Posterior cingulate gyrus (tissue), 11 donors: ENCODE measurements around the gene SSMEM1.
"Not testable (repeated sequence)": the region's sequence is repeated elsewhere in the genome, so short reads cannot be mapped to it uniquely, and the experiment has no call there.

ENCODE experiments used
- DNase-seq, 10 donors: peaks; one replicate each; pipeline versions ENCODE4 v3.0.0 to v3.0.0-alpha.2; 2020 to 2021; ENCODE audit warnings: mixed read lengths in 3 of 10
- intact Hi-C: fragments of 100-400 bp; cut with DNase I; formaldehyde crosslinking; loops from one replicate; pipeline ENCODE4 v1.15.1; 2023

The SSMEM1 gene, protein sequence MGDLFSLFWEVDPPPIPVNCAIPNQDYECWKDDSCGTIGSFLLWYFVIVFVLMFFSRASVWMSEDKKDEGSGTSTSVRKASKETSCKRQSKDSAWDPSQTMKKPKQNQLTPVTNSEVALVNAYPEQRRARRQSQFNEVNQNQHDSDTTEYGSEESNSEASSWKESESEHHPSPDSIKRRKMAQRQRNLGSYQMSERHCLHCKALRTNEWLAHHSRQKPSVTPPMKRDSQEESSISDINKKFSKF

DNA sequence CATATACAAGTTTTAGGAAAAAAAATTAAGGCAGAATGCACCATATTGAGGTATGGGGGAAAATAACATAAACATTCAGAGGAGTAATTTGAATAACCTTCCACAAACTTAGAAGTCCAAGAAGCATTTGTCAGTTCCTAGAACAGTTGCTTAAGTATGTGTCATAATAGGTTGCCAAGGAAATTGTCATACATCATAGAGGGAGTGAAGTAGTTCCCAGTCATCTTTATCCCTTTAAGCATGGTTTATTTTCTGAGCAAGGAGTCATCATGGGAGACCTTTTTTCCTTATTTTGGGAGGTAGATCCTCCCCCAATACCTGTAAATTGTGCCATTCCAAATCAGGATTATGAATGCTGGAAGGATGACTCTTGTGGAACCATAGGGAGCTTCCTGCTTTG is at the start of gene SSMEM1:
Gene SSMEM1 (plus strand): TSS at position 219 of the 400 bp plus-strand sequence. CDS start 51 bp downstream, at position 270.
- intact Hi-C loops: no loop called here
- no peak for DNase-seq

DNA sequence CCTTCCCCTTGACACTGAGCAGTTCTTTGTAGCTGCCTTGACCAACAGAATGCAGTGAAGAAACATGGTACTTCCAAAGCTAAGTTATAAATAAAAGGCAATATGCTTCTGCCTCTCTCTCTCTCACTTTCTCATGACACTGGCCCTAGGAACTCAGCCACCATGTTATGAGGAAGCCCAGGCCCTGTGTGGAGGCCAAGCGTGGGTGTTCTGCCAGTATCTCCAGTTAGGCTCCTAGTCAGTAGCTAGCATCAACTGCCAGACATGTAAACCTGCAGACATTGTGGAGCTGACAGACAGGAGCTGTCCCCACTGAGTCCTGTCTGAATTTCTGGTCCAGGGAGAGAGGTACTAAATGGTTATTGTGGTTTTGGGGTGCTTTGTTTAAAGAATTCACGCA is 47.6 kb upstream of the SSMEM1 start:
- DNase-seq: no peak

DNA sequence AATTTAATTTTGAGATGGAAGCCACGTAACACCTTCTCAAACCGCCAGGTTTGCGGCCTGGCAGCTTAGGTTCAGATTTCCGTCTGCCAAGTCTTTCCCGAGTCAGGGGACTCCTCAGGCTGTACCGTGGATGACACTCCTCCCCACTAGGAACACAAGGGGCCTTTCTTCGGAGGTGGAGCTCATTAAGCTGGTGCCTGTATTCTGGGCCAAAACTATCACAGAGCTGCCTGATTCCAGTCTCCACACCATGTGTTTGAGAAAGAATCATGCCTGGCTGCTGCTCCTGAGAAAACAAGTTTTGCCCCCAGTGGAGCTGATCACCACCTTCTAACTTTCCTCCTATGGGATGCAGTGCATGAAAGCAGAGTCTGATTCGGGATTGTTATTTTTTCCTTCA is 47.2 kb upstream of the SSMEM1 start:
- intact Hi-C loops: no loop called here
- DNase-seq: no peak

More for the DNA sequence above, 47.6 kb upstream of the SSMEM1 start:
- intact Hi-C loops: no loop called here

DNA sequence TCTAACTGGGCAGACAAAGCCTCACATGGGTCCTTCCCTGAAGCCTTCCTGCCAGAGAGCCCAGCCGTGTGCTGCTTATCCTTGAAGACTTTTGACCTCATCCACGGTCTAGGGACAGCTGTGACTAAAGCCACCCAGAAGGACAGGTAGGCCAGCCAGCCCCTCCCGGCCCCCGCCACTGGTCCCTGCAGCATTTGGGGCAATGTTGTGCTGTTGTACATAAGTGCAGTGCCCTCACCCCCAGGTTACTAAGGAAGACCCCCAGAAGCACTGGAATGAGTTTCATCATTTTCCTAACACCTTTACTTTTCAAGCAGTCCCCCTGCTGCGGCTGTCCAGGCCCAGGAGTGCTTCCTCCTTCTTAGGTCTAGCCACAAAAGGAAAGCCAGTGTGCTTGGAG is 45.5 kb upstream of the SSMEM1 start:
- no peak for DNase-seq
- intact Hi-C loops: no loop called here

DNA sequence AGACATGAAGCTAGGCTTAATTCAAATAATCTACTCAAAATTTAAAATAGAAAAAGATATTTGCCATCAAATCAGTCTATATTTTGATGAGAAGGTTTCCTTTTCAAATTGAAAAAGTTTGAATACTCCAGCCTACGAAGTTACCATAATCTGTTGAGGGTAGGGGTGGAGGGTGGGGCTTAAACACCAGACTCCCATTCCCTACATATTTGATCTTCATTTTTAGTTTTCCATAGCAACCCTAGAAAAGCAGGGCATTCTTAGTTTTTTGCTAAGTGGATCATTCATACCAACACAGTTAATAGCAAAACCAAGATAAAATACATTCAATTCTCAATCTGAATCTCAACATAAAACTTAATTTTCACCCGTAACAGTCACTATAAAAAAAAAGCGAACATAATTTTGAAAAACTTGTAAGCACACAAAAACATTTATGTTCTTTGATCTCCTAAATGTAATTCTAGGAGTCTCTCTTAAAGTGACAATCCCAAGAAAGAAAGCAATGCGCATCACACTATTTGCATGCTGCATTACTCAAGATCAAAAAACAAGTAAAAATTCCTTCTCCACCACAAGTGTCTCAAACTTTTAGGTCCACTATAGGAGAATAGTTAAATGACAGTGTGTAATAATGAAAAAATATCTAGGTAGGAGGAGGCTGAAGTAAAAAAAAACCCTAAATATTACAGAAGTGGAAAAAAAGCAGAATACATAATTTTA is 33.3 kb upstream of the SSMEM1 start:
- intact Hi-C loops: no loop called here
- DNase-seq: no peak

DNA sequence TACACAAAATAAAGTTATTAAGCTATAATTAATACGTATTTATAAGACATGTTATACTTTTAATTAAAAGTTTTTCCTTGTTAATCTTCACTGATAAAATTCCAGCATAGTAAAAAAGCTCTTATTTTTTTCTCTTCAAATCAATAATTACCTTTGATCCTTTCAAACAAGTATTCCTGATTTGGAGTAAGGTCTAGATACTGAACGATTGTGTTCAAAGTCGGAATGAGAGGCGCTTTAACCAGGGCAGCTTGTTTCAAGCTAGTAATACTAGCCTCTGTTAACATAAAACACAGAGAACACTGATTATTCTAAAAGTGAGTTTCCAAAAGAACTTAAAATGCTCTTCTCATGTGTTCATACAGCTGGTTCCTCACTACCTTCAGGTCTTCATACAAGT is 29.4 kb upstream of the SSMEM1 start:
- intact Hi-C loops: no loop called here
- no peak for DNase-seq

DNA sequence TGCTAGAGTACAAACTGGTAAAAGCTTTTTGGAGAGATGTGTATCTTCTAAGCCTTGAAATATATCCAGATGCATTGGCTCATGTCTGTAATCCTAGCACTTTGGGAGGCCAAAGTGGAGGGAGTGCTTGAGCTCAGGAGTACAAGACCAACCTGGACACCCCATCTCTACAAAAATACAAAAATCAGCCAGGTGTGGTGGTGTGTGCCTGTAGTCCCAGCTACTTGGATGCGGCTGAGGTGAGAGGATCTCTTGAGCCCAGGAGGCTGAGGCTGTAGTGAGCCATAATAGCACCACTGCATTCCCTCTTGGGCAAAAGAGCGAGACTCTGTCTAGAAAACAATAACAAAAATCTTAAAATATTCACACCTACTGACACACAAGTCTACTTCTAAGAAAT is 28.0 kb upstream of the SSMEM1 start:
- intact Hi-C loops: no loop called here
- DNase-seq: no peak

DNA sequence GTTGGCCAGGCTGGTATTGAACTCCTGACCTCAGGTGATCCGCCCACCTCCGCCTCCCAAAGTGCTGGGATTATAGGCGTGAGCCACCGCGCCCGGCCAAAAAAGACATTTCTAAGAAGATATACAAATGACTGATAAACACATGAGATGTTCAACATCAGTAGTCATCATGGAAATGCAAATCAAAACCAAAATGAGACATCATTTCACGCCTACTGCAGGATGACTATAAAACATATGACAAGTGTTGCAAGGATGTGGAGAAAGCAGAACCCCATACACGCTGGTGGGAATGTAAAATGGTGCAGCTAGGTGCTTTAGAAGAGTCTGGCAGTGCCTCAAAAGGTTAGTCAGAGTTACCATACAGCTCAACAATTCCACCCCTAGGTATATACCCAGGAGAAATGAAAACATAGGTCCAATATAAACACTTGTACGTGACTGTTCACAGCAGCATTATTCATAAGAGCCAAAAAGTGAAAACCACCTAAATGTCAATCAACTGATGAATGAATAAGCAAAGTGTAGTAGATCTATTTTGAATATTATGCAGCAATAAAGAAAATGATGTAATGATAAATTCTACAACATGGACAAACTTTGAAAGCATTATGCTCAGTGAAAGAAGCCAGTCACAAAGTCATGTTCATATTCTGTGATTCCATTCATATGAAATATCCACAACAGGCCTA is 26.9 kb upstream of the SSMEM1 start:
- intact Hi-C loops: no loop called here

DNA sequence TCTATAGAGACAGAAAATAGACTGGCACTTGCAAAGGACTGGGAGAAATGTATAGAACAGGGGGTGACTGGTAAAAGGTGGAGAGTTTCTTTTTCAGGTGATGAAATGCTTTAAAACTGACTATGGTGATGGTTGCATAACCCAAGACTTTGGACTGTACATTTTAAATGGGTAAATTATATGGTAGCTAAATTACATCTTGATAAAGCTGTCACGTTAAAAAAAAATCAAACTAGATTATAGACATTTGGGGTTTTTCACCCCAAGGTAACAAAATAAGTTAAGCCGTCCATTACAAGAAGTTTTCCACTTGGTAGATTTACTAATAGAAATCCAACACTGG is 26.4 kb upstream of the SSMEM1 start:
- DNase-seq: no peak
- intact Hi-C loops: no loop called here

More for the DNA sequence above, 26.9 kb upstream of the SSMEM1 start:
- no peak for DNase-seq

DNA sequence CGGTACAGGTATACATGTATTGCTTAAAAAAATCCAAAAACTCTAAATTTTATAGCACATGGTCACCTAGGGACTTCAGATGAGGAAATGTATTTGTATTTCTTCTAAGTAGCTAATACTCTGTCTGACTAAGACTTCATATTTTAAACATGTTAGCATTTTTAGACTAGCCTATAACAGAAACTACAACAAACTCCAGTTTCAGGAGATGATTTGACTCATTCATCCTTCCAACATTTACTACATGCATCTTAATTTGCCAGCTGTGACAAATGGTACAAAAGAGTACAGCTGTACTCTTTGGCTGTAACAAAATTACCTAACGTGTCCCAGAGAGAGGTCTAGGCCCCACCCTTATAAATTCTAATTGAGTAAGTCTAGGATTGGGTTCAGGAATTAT is 24.7 kb upstream of the SSMEM1 start:
- no peak for DNase-seq
- intact Hi-C loops: no loop called here

DNA sequence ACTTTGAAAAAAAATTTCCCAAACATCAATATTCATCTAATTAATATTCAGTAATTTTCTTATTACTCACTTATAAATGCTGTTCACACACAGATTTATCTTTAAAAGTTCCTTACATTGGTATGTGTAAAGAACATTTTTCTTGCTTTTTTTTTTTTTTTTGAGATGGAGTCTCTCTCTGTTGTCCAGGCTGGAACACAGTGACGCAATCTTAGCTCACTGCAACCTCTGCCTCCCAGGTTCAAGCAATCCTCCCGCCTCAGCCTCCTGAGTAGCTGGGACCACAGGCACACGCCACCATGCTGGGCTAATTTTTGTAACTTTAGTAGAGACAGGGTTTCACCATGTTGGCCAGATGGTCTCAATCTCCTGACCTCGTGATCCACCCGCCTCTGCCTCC is 23.3 kb upstream of the SSMEM1 start:
- DNase-seq, intact Hi-C loops: not testable (repeated sequence)

DNA sequence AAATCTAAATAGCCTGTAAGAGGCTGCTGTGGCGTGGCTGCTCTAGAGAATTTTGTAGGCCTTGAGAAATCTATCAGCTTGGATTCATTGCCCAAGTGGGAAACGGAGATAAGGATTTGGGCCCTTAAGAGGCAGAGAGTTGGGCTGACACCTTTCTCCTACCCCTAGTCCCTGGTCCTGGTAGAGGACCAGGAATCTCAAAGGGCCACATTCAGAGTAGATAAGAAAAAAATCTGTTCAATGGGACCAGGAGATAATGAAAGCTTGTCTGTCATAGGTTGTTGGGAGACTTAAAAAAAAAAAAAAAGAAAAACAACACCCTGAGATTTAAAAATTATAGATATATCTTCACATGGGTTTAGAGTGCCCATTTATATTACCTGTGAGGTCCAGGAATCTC is 20.3 kb upstream of the SSMEM1 start:
- intact Hi-C loops: no loop called here
- no peak for DNase-seq

DNA sequence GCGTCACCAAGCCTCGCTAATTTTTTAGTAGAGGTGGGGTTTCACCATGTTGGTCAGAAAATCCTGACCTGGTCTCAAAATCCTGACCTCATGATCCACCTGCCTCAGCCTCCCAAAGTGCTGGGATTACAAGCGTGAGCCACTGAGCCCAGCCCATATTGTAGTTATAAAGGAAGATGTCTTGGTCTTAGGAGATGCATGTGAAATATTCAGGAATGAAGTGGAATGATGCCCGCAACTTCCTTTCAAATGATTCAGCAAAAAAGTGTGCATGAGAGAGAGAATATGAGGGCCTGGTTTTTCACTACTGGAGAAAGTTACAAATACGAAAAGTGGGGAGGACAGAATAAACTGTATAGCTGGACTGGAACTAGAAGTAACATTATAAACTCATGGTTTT is 18.3 kb upstream of the SSMEM1 start:
- intact Hi-C loops: no loop called here
- no peak for DNase-seq

DNA sequence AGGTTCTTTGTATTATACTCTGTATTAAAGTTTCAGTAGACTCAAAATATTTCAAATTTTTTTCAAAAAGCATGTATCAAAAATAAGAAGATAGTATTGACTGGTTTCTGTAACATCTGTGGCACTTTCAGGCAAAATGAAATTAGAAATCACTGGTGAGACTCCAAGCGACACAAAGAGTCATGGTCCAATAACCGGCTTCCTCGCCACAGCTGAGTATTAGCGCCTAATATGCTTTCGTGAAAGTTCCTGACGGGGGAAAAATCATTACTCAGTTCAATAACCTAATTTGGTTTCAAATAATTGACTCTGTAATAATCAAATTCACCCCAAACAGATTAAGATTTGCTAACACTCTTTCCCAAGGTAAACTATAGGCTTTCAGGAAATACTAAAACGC is 15.9 kb upstream of the SSMEM1 start:
- DNase-seq: no peak
- intact Hi-C loops: no loop called here

DNA sequence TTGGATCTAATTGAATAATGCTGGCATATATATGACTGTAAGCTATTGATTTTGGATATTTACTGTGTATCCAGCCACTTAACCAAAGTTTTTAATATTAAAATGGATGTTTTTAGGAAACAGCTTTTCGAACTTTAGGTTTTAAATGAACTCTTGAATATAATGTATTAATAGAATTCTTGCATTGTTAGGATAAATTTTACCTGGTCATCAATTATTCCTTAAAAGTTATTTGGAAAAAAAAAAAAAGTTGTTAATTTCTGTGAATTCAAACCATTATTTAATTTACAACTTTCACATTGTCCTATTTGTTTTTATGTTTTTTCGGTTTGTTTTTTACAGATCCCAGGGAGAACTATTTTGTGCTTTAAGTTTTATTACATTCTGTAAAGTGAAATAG is 12.3 kb upstream of the SSMEM1 start:
- no peak for DNase-seq
- intact Hi-C loops: no loop called here

DNA sequence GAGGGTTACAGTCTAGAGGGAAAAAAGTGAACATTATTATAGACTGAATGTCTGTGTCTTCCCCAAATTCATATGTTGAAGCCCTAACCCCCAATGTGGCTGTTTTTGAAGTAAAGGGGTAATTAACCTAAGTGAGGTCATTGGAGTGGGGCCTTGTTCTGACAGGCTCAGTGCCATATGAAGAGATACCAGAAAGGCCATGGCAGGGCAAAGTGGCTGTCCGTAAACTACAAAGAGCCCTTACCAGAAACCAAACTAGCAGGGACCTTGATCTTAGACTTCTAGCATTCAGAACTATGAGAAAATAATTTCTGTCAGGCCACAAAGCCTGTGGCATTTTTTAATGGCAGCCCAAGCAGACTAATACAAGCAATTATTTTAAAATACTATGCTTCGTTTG is 11.2 kb upstream of the SSMEM1 start:
- intact Hi-C loops: no loop called here
- DNase-seq: no peak

DNA sequence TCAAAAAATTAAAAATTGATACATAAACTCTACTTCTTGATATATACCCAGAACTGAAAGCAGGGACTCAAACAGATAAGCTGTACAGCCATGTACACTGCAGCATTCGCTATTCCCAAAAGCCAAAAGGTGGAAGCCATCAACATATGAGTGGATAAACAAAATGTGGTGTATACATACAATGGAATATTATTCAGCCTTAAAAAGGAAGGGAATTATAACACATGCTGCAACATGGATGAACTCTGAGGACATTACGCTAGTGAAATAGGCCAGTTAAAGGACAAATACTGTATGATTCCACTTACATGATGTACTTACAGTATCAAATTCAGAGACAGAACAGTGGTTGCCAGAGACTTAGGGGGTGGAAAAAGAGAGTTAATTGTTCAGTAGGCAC is 10.6 kb upstream of the SSMEM1 start:
- no peak for DNase-seq
- intact Hi-C loops: no loop called here

DNA sequence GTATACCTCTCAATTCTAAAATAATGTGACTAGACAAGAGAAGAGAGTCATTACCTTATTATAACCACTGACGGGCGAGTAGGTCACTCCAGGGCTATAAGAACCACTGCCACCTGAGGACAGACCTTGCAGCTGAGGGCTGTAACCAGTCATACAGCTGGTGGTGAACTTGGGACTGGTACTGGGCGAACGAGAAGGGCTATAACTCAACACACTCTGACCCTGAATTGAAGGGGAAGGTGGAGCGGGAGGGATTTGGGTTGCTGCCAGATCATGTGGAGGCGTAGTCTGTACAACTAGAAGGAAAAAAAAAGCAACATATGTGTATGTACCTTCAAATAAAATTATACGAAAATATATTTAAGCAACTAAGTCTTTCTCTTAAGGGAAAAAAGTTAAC is 5.9 kb upstream of the SSMEM1 start:
- intact Hi-C loops: no loop called here
- no peak for DNase-seq

DNA sequence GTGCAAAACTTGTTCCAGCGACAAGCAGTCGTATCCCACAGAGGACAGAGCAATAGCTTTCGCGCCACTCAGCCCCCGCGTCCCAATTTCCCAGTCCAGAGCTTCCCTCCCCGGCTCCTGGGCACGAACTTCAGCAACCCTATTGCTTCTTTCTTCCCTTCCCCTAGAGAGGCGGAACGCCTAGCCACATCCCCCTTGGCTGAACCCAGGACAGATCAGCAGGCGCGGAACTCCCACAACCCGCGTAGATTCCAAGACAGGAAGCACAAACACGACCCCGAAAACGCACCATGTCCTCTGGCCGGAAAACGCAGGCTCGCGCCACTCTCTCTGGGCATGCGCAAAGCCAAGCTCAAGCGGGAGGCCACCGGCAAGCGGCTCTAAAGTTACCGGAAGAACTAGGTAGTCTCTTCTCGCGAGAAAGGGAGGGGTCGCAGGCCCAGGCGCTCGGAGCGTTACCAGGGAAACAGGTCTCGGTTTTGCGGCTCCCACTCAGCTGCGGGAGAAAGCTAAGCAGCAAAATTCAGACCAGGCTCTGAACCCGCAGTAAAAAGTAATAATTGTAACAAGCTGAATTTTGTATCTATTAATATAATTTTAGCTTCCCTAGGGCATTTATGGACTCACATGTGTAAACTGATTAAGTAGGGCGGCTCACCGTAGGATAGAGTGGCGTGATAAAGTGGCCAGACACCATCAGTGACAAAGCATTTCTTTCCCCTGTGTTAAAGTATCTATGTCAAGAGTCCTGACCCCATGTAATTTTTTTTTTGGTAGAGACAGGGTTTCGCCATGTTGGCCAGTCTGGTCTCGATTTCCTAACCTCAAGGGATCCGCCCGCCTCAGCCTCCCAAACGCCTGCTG is 2.3 kb upstream of the SSMEM1 start, which contains the start of gene TMEM209:
Gene TMEM209 (minus strand): TSS at position 323 of the 864 bp plus-strand sequence. CDS start 31 bp downstream, at position 292.
- peak; percentile 91 to 99 (median 94) for DNase-seq
- intact Hi-C loops: no loop called here

DNA sequence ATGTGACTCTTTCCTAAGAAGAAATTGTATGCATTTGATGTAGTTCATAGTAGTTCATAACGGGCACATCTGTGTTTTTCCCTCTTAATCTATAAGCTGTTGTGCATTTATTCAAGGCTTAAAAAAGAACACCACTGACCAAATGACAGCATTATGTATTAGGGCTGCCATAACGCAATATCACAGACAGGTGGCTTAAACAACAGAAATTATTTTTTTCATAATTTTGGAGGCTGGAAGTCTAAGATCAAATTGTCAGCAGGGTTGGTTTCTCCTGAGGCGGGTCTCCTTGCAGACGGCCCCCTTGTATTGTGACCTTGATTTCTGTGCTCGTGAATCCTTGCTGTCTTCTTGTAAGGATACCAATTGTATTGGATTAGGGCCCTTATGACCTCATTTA is 627 bp upstream of the SSMEM1 start:
- DNase-seq: no peak
- intact Hi-C loops: no loop called here

DNA sequence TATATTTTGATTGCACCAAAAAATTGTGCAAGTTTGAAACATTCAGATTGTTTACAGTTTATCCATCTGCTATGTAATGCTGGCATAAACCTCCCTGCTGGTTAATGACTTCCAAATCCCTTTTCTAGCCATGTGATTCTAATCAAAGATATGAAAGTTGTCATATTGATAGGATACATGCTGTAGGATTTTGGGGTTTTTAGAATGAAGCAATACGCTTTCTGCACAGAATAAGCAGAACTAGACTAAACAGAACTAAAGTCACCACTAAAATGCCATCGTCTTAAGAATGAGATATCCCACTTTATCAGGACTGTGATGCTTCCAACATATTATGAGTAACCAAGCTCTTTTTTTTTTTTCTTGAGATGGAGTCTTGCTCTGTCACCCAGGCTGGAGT is 856 bp downstream of the SSMEM1 start:
- intact Hi-C loops: no loop called here
- no peak for DNase-seq
